Brain microvascular endothelial cell (primary cell): ENCODE data around the gene SIPA1L3.

Experiments used
- DNase-seq: peaks from one replicate; pipeline ENCODE4 v3.0.0-alpha.2; 2020
- H3K27ac ChIP-seq: fragments of 250-450 bp; sonication (Bioruptor Pico); 2 replicates; pipeline ENCODE4 v1.5.1; 2020; ENCODE audit warnings: mild to moderate bottlenecking, moderate library complexity
- H3K27me3 ChIP-seq: fragments of 250-450 bp; sonication (Bioruptor Pico); replicated peaks from 2 replicates; pipeline ENCODE4 v1.5.1; 2020; ENCODE audit warnings: mild to moderate bottlenecking
- H3K36me3 ChIP-seq: fragments of 250-450 bp; sonication (Bioruptor Pico); replicated peaks from 2 replicates; pipeline ENCODE4 v1.5.1; 2020; ENCODE audit warnings: mild to moderate bottlenecking
- H3K4me3 ChIP-seq: 2 replicates; pipeline ENCODE4 v1.5.1; 2011; ENCODE audit warnings: low read depth, mild to moderate bottlenecking, control low read depth, low read length, moderate library complexity
- CTCF ChIP-seq: IDR thresholded peaks from 2 replicates; pipeline ENCODE4 v1.5.1; 2011; ENCODE audit warnings: low read depth, mild to moderate bottlenecking, moderate library complexity, low read length, control low read depth, inconsistent platforms; ENCODE audit errors: missing control alignments
- in situ Hi-C: cut with HindIII; loops from 2 replicates; pipeline ENCODE4 v1.10.0; 2017; ENCODE audit warnings: low sequenced_read_pairs, low pct_ligation_motif_present

Gene SIPA1L3

GRCh38 chr19:38012944-38013343 lies 105.9 kb downstream of the SIPA1L3 start:
- no peak for DNase-seq
- H3K36me3 ChIP-seq = peaks cover 3% of the 10 kb centered on the region
- in situ Hi-C loops = no loop called here
- no peak for TF ChIP-seq CTCF
- H3K4me3 ChIP-seq = no peak overlapping the region
- H3K27me3 ChIP-seq = no peaks in the 10 kb centered on the region
- no peak overlapping the region for H3K27ac ChIP-seq

- DNase-seq = no peak
- no peaks in the 10 kb centered on the region for H3K27me3 ChIP-seq
- no peak overlapping the region for H3K27ac ChIP-seq
- H3K36me3 ChIP-seq = peaks cover 3% of the 10 kb centered on the region
- H3K4me3 ChIP-seq = no peak overlapping the region
- no peak for TF ChIP-seq CTCF
- in situ Hi-C loops = no loop called here
These were observed 107.0 kb downstream of the SIPA1L3 start for GRCh38 chr19:38013913-38014580.

- peaks cover 3% of the 10 kb centered on the region for H3K36me3 ChIP-seq
- no peak overlapping the region for H3K4me3 ChIP-seq
- no peak overlapping the region for H3K27ac ChIP-seq
- H3K27me3 ChIP-seq = no peaks in the 10 kb centered on the region
- in situ Hi-C loops = no loop called here
- TF ChIP-seq CTCF = no peak
- DNase-seq = no peak
These were observed 108.2 kb downstream of the SIPA1L3 start for GRCh38 chr19:38015216-38015615.

- H3K36me3 ChIP-seq = peaks cover 3% of the 10 kb centered on the region
- in situ Hi-C loops = no loop called here
- H3K4me3 ChIP-seq = no peak overlapping the region
- H3K27me3 ChIP-seq = no peaks in the 10 kb centered on the region
- TF ChIP-seq CTCF = no peak
- no peak overlapping the region for H3K27ac ChIP-seq
- no peak for DNase-seq
These were observed 108.8 kb downstream of the SIPA1L3 start for GRCh38 chr19:38015761-38016160.

- Histone ChIP-seq H3K27ac (no peak overlapping the region), H3K4me3 (no peak overlapping the region), H3K27me3 (no peaks in the 10 kb centered on the region), H3K36me3 (peaks cover 3% of the 10 kb centered on the region)
- in situ Hi-C loops = no loop called here
- no peak for TF ChIP-seq CTCF
- no peak for DNase-seq
These were observed 110.6 kb downstream of the SIPA1L3 start for GRCh38 chr19:38017401-38018151.
